ENCODE data around the gene SLC12A4. TPM values are rescaled to one million over a fixed set of nuclear protein-coding genes. Genes with fewer than 3 reads are reported as not detected.
A peak's percentile ranks its signal among the peaks of the same experiment; 100 is the strongest.

SLC12A4 gene
- total RNA-seq, 1 donor from 2014 or later = 36.0 TPM

GRCh38 chr16:67971111-67971510 lies 2.7 kb upstream of the SLC12A4 start:
- H3K9me3 Mint-ChIP-seq = no peaks in the 10 kb centered on the region
- peaks cover 25% of the 10 kb centered on the region for H3K4me1 Mint-ChIP-seq
- H3K27ac Mint-ChIP-seq (ENCODE audit: unreplicated experiment) = no peak overlapping the region
- H3K4me3 Mint-ChIP-seq = peak overlapping the region; percentile 78
- peaks cover 7% of the 10 kb centered on the region for H3K27me3 Mint-ChIP-seq (ENCODE audit: low read depth)
- TF ChIP-seq CTCF (conservative IDR thresholded peaks at IDR 0.05) = no peak
- no peaks in the 10 kb centered on the region for H3K36me3 Mint-ChIP-seq (ENCODE audit: low read depth)
- no peak for DNase-seq (ENCODE audit: low read depth, low spot score)

- no peaks in the 10 kb centered on the region for H3K36me3 Mint-ChIP-seq (ENCODE audit: low read depth)
- no peaks in the 10 kb centered on the region for H3K27me3 Mint-ChIP-seq (ENCODE audit: low read depth)
- H3K27ac Mint-ChIP-seq (ENCODE audit: unreplicated experiment) = no peak overlapping the region
- peaks cover 36% of the 10 kb centered on the region for H3K4me1 Mint-ChIP-seq
- TF ChIP-seq CTCF (conservative IDR thresholded peaks at IDR 0.05) = no peak
- H3K9me3 Mint-ChIP-seq = no peaks in the 10 kb centered on the region
- H3K4me3 Mint-ChIP-seq = peak overlapping the region; percentile 84
- no peak for DNase-seq (ENCODE audit: low read depth, low spot score)
Measured at GRCh38 chr16:67969254-67970039, 1.0 kb upstream of the SLC12A4 start.

GRCh38 chr16:67967958-67968399 lies 458 bp downstream of the SLC12A4 start:
- H3K4me3 Mint-ChIP-seq = peak overlapping the region; percentile 97
- TF ChIP-seq CTCF (conservative IDR thresholded peaks at IDR 0.05) = no peak
- H3K27ac Mint-ChIP-seq (ENCODE audit: unreplicated experiment) = peak overlapping the region; percentile 94
- no peaks in the 10 kb centered on the region for H3K9me3 Mint-ChIP-seq
- H3K36me3 Mint-ChIP-seq (ENCODE audit: low read depth) = no peaks in the 10 kb centered on the region
- no peak for DNase-seq (ENCODE audit: low read depth, low spot score)
- no peaks in the 10 kb centered on the region for H3K27me3 Mint-ChIP-seq (ENCODE audit: low read depth)
- H3K4me1 Mint-ChIP-seq = peaks cover 38% of the 10 kb centered on the region

- no peak for TF ChIP-seq CTCF (conservative IDR thresholded peaks at IDR 0.05)
- H3K27me3 Mint-ChIP-seq (ENCODE audit: low read depth) = no peaks in the 10 kb centered on the region
- no peak for DNase-seq (ENCODE audit: low read depth, low spot score)
- H3K4me3 Mint-ChIP-seq = peak overlapping the region; percentile 97
- H3K4me1 Mint-ChIP-seq = peaks cover 38% of the 10 kb centered on the region
- no peaks in the 10 kb centered on the region for H3K9me3 Mint-ChIP-seq
- H3K27ac Mint-ChIP-seq (ENCODE audit: unreplicated experiment) = peak overlapping the region; percentile 94
- H3K36me3 Mint-ChIP-seq (ENCODE audit: low read depth) = no peaks in the 10 kb centered on the region
Measured at GRCh38 chr16:67967183-67967957, 1.1 kb downstream of the SLC12A4 start.

GRCh38 chr16:67966549-67967182 lies 1.8 kb downstream of the SLC12A4 start:
- TF ChIP-seq CTCF (conservative IDR thresholded peaks at IDR 0.05) = no peak
- no peak for DNase-seq (ENCODE audit: low read depth, low spot score)

More at GRCh38 chr16:67966549-67967182, 1.8 kb downstream of the SLC12A4 start:
- Mint-ChIP-seq H3K4me1 (peaks cover 38% of the 10 kb centered on the region), H3K9me3 (no peaks in the 10 kb centered on the region), H3K4me3 (peak overlapping the region; percentile 97), H3K27ac (ENCODE audit: unreplicated experiment) (peak overlapping the region; percentile 94), H3K36me3 (ENCODE audit: low read depth) (no peaks in the 10 kb centered on the region), H3K27me3 (ENCODE audit: low read depth) (no peaks in the 10 kb centered on the region)

Data from neural crest cell (in vitro differentiated cells).